Body of pancreas (tissue), 4 donors: ENCODE results near the gene SIX2.

Source experiments
- CTCF ChIP-seq, 7 experiments: fragments of 450-650 bp in 4 of 7; fragments of 200-600 bp in 3 of 7; sonication (generic) in 3 of 7; IDR thresholded peaks; one replicate each; pipeline ENCODE4 v1.5.1; 2016 to 2019; ENCODE audit warnings: antibody characterized with exemption in 7 of 7
- POLR2A ChIP-seq, 3 donors: fragments of 450-650 bp; IDR thresholded peaks; one replicate each; pipeline ENCODE4 v1.6.1; 2016; ENCODE audit warnings: antibody characterized with exemption in 3 of 3, mild to moderate bottlenecking in 2 of 3

- TF ChIP-seq CTCF (IDR thresholded peaks at IDR 0.05) = no peak
- TF ChIP-seq POLR2A (IDR thresholded peaks at IDR 0.05) = no peak
Observed at GRCh38 chr2:45000921-45001868, 8.1 kb downstream of the SIX2 start.
